HFFc6 (cell line): ENCODE results near the gene C1orf21. TPM values are rescaled to one million over a fixed set of nuclear protein-coding genes. Genes with fewer than 3 reads are reported as not detected.

Experiments
- DNase-seq: peaks from one replicate; pipeline ENCODE4 v3.0.0-alpha.2; 2018
- H3K27ac Mint-ChIP-seq: 2 replicates; pipeline ENCODE4 v1.8.0; 2020; ENCODE audit warnings: mild to moderate bottlenecking, mixed read lengths
- H3K27me3 Mint-ChIP-seq: 2 replicates; pipeline ENCODE4 v1.8.0; 2021; ENCODE audit warnings: mild to moderate bottlenecking, moderate library complexity, mixed read lengths; ENCODE audit not compliant: insufficient read depth
- H3K36me3 Mint-ChIP-seq: 2 replicates; pipeline ENCODE4 v1.8.0; 2021; ENCODE audit warnings: low read depth, mixed read lengths
- H3K4me1 Mint-ChIP-seq: 2 replicates; pipeline ENCODE4 v1.8.0; 2020; ENCODE audit warnings: low read depth, mixed read lengths
- H3K4me3 Mint-ChIP-seq: 2 replicates; pipeline ENCODE4 v1.8.0; 2020; ENCODE audit warnings: mild to moderate bottlenecking, moderate library complexity, mixed read lengths
- H3K9me3 Mint-ChIP-seq: 2 replicates; pipeline ENCODE4 v1.8.0; 2020; ENCODE audit warnings: mild to moderate bottlenecking, mixed read lengths
- CTCF ChIP-seq: fragments of 200-600 bp; sonication (generic); IDR thresholded peaks from 2 replicates; pipeline ENCODE4 v1.5.0; 2021; ENCODE audit warnings: antibody characterized with exemption, mild to moderate bottlenecking
- total RNA-seq, 6 experiments: library from RNA; stranded (reverse); fragmentation: NEBNext Ultra II Directional; extraction: Animal tissue kit (Norgen Biotek cat#: 25700); gene quantifications; 2 replicates in 1 of 6; 3 replicates in 5 of 6; pipeline ENCODE4 v1.2.3, GENCODE V29; 2021

The C1orf21 gene
- total RNA-seq, 6 experiments from 2014 or later, result 4.0 to 10.2 (median 8.5) TPM

GRCh38 chr1:184354719-184355118, 32.1 kb upstream of the C1orf21 start:
- no peaks in the 10 kb centered on the region for H3K4me1 Mint-ChIP-seq
- no peak overlapping the region for H3K4me3 Mint-ChIP-seq
- no peaks in the 10 kb centered on the region for H3K36me3 Mint-ChIP-seq
- no peak for TF ChIP-seq CTCF
- H3K27me3 Mint-ChIP-seq, result peaks cover 10% of the 10 kb centered on the region
- H3K27ac Mint-ChIP-seq, result no peak overlapping the region
- DNase-seq, result no peak
- H3K9me3 Mint-ChIP-seq, result no peaks in the 10 kb centered on the region

GRCh38 chr1:184356891-184357290, 29.9 kb upstream of the C1orf21 start:
- H3K27me3 Mint-ChIP-seq, result peaks cover 12% of the 10 kb centered on the region
- H3K9me3 Mint-ChIP-seq, result no peaks in the 10 kb centered on the region
- H3K27ac Mint-ChIP-seq, result no peak overlapping the region
- no peak for DNase-seq
- H3K4me1 Mint-ChIP-seq, result no peaks in the 10 kb centered on the region
- no peaks in the 10 kb centered on the region for H3K36me3 Mint-ChIP-seq
- no peak for TF ChIP-seq CTCF
- H3K4me3 Mint-ChIP-seq, result no peak overlapping the region

- Mint-ChIP-seq H3K9me3 (no peaks in the 10 kb centered on the region), H3K36me3 (no peaks in the 10 kb centered on the region), H3K4me3 (no peak overlapping the region), H3K4me1 (peaks cover 5% of the 10 kb centered on the region), H3K27me3 (peaks cover 10% of the 10 kb centered on the region), H3K27ac (no peak overlapping the region)
- TF ChIP-seq CTCF, result no peak
- no peak for DNase-seq
Observed at GRCh38 chr1:184358256-184358655, 28.6 kb upstream of the C1orf21 start.

- H3K4me1 Mint-ChIP-seq, result peaks cover 7% of the 10 kb centered on the region
- H3K4me3 Mint-ChIP-seq, result no peak overlapping the region
- H3K27me3 Mint-ChIP-seq, result peaks cover 9% of the 10 kb centered on the region
- TF ChIP-seq CTCF, result no peak
- H3K9me3 Mint-ChIP-seq, result no peaks in the 10 kb centered on the region
- H3K36me3 Mint-ChIP-seq, result no peaks in the 10 kb centered on the region
- no peak overlapping the region for H3K27ac Mint-ChIP-seq
- DNase-seq, result no peak
Observed at GRCh38 chr1:184359909-184360308, 26.9 kb upstream of the C1orf21 start.

GRCh38 chr1:184362876-184363275, 24.0 kb upstream of the C1orf21 start:
- peak; percentile 51 for DNase-seq
- H3K9me3 Mint-ChIP-seq, result no peaks in the 10 kb centered on the region
- H3K27ac Mint-ChIP-seq, result no peak overlapping the region
- peaks cover 7% of the 10 kb centered on the region for H3K4me1 Mint-ChIP-seq
- H3K36me3 Mint-ChIP-seq, result no peaks in the 10 kb centered on the region
- no peak overlapping the region for H3K4me3 Mint-ChIP-seq
- TF ChIP-seq CTCF, result no peak
- H3K27me3 Mint-ChIP-seq, result peaks cover 4% of the 10 kb centered on the region

- TF ChIP-seq CTCF, result no peak
- H3K9me3 Mint-ChIP-seq, result no peaks in the 10 kb centered on the region
- no peak overlapping the region for H3K4me3 Mint-ChIP-seq
- H3K4me1 Mint-ChIP-seq, result peaks cover 7% of the 10 kb centered on the region
- H3K36me3 Mint-ChIP-seq, result no peaks in the 10 kb centered on the region
- no peak for DNase-seq
- no peak overlapping the region for H3K27ac Mint-ChIP-seq
- peaks cover 5% of the 10 kb centered on the region for H3K27me3 Mint-ChIP-seq
Observed at GRCh38 chr1:184365699-184366098, 21.1 kb upstream of the C1orf21 start.
